ENCODE results near the gene SPOUT1. TPM values are rescaled to one million over a fixed set of nuclear protein-coding genes. Genes with fewer than 3 reads are reported as not detected.

The SPOUT1 gene, protein sequence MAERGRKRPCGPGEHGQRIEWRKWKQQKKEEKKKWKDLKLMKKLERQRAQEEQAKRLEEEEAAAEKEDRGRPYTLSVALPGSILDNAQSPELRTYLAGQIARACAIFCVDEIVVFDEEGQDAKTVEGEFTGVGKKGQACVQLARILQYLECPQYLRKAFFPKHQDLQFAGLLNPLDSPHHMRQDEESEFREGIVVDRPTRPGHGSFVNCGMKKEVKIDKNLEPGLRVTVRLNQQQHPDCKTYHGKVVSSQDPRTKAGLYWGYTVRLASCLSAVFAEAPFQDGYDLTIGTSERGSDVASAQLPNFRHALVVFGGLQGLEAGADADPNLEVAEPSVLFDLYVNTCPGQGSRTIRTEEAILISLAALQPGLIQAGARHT
- 23.5 to 47.1 TPM (median 42.2 TPM) in 5 replicates for total RNA-seq (2022; extraction: Qiagen RNA extraction; ENCODE audit: low read depth)

DNA sequence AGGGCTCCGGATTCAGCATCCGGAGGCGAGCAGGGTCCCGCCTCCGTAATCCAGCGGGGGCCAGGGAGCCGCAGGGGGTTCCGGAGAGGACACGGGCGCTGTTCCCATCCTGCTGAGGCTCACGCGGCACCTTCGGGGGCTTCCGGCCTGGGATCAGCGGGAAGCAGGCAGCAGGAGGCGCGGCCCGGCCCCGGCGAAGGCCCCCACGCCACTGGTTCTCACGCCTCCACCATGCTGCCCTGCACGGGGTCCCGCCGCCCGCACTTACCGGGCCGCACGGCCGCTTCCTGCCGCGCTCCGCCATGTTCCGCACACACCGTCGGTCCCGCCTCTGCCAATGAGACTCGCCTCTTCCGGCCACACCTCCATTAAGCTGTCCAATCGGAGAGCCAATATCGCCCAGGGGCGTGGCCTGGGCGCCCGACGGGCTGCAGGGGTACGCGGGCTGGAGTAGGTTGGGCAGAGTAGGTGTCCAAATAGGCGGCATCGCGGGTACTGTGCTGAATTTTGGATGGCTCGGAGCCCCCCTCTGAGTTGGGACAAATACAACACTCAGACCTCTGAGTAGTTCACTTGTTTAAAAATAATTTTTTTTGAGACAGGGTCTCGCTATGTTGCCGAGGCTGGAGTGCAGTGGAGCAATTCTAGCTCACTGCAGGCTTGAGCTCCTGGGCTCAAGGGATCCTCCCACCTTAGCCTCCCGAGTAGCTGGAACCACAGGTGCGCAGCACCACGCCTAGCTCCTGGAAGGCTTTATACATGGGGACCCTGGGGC lies at the start of gene SPOUT1:
SPOUT1 (minus strand) TSS at position 318 of the 775 bp plus-strand sequence; CDS start at position 304, 14 bp downstream.

DNA sequence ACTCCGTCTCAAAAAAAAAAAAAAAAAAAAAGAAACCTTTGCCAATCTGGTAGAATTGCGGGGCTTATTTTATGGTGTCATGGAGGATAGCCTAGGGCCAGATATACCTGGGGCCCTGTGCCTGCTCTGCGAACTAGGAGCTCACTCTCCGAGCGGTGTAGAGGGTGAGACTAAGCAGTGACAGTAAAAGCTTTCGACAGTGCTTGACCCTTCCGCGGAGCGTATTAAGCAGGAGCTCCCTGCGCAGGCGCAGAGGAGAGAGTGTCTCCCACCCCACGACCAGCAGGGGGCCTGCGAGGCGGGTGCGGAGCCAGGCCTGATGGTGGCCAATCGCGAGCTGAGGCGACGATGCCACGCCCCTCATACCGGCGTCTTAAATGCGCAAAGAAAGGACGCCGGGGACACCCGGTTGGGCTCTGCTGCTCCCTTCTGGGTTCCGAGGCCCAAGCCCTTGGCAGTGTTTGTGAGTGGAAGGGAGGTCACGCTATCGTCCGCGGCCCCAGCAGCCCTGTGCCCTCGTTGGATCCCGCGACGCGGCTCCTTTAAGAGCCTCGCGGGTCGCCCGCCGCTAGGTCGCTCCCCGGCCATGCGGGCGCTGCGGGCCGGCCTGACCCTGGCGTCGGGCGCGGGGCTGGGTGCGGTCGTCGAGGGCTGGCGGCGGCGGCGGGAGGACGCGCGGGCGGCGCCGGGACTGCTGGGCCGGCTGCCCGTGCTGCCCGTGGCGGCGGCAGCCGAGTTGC lies 11.3 kb downstream of the SPOUT1 start, which contains the start of gene ENDOG:
ENDOG (plus strand) TSS at position 402 of the 740 bp plus-strand sequence; CDS start at position 587, 185 bp downstream.

DNA sequence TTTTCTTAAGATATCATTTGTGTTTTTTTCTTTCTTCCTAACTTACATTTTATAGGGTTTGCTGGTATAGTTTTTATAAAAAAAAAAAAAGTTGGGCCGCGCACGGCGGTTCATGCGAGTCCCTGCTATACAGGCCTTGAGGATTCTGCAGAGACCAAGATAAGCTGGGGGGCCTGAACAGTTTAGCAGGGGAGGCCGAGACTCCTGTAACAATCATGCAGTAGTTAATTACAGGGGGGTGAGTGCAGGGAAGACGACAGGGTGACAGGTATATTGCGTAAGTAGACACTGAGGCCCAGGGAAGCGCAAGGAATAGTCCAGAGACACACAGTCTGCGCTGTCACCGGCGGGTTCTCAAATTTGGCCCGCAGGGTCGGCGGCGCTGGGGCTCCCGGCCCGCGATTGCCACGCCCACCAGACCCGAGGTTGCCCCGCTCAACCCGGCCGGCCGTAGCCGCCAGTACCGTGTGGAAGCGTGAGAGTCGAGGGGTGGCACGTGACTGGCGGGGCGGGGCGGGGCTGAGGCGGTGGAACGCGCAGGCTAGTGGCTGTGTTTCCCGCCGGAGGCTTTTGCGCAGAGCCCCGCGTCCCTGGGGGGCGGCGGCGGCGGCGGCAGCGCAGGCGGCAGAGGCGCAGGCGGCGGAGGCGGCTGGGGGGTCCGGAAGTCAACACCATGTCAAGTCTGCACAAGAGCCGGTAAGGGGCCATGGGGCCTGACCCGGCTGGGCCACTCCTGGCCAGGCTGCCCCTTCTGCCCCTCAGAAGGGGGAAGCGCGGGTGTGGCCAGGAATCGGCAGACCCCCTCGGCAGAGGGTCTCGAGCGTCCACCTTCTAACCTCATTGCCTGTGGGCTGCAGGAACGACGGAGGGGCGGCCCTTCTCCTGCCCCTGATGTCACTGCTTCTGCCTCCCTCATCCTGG lies 42.7 kb downstream of the SPOUT1 start, which contains the start of gene TBC1D13:
TBC1D13 (plus strand) TSS at position 573 of the 921 bp plus-strand sequence; CDS start at position 674, 101 bp downstream.

DNA sequence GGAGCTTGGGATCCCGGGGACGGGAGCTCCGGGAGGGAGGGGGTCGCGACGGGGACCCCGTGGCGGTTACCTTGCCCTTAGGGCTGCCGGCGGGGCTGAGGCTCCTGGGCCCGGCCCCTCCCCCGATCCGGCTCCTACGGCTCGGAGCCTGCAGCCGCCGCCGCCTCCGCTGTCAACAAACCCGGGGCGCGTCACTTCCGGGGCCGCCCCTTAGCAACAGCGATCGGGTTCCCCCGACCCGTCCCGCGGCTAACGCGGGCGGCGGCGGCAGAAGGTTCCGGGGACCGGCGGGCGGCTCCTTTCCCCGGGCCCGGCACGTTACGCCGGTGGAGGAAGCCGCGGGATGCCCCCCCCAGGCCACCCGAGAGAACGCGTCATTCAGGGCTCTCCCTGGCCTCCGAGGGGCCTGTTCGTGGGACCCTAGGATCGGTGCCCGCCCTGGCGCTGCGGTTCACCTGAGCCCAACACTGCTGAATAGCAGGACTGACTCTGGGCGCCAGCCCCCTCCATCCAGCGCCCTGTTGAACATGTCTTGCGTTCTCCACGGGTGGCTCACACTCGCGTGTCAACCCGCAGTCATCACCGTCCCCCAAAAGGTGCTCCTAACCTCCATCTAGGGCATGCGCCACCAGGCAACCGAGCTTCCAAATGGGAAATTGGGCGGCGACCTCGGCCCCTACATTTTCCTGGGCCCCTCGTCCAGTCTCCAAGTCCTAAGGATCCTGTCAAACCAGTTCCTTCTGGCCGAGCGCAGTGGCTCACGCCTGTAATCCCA lies 57.7 kb downstream of the SPOUT1 start, which contains the start of gene ZER1:
ZER1 (minus strand) TSS at position 183 of the 775 bp plus-strand sequence. CDS start 16,362 bp downstream, outside the sequence.

Other genes starting within 250 kb of the SPOUT1 start
- 91.4 to 140 TPM (median 134 TPM) in 5 replicates for gene DYNC2I2, start 172.9 kb downstream of the SPOUT1 start, total RNA-seq (2022; extraction: Qiagen RNA extraction; ENCODE audit: low read depth)
- 401 to 564 TPM (median 434 TPM) in 5 replicates for gene SET, start 140.6 kb downstream of the SPOUT1 start, total RNA-seq (2022; extraction: Qiagen RNA extraction; ENCODE audit: low read depth)
- gene PKN3, start 127.3 kb downstream of the SPOUT1 start, total RNA-seq (2022; extraction: Qiagen RNA extraction; ENCODE audit: low read depth), result 11.0 to 16.7 TPM (median 14.9 TPM) in 5 replicates
- gene ZDHHC12, start 105.7 kb downstream of the SPOUT1 start, total RNA-seq (2022; extraction: Qiagen RNA extraction; ENCODE audit: low read depth), result 55.5 to 94.9 TPM (median 86.5 TPM) in 5 replicates
- gene ZER1, start 57.9 kb downstream of the SPOUT1 start, total RNA-seq (2022; extraction: Qiagen RNA extraction; ENCODE audit: low read depth), result 12.0 to 16.3 TPM (median 15.4 TPM) in 5 replicates
- 18.0 to 21.8 TPM (median 20.2 TPM) in 5 replicates for gene TBC1D13, start 42.5 kb downstream of the SPOUT1 start, total RNA-seq (2022; extraction: Qiagen RNA extraction; ENCODE audit: low read depth)
- 14.5 to 32.2 TPM (median 27.6 TPM) in 5 replicates for gene ENDOG, start 11.3 kb downstream of the SPOUT1 start, total RNA-seq (2022; extraction: Qiagen RNA extraction; ENCODE audit: low read depth)
- 6.8 to 8.8 TPM (median 8.2 TPM) in 5 replicates for gene KYAT1, start 52.2 kb upstream of the SPOUT1 start, total RNA-seq (2022; extraction: Qiagen RNA extraction; ENCODE audit: low read depth)
- gene LRRC8A, start 52.3 kb upstream of the SPOUT1 start, total RNA-seq (2022; extraction: Qiagen RNA extraction; ENCODE audit: low read depth), result 34.3 to 48.3 TPM (median 44.8 TPM) in 5 replicates
- not detected in 5 replicates for gene PHYHD1, start 91.2 kb upstream of the SPOUT1 start, total RNA-seq (2022; extraction: Qiagen RNA extraction; ENCODE audit: low read depth)
- 27.4 to 35.9 TPM (median 35.3 TPM) in 5 replicates for gene DOLK, start 117.8 kb upstream of the SPOUT1 start, total RNA-seq (2022; extraction: Qiagen RNA extraction; ENCODE audit: low read depth)
- 36.0 to 42.3 TPM (median 38.6 TPM) in 5 replicates for gene NUP188, start 117.9 kb upstream of the SPOUT1 start, total RNA-seq (2022; extraction: Qiagen RNA extraction; ENCODE audit: low read depth)
- gene SH3GLB2, start 198.5 kb upstream of the SPOUT1 start, total RNA-seq (2022; extraction: Qiagen RNA extraction; ENCODE audit: low read depth), result 32.5 to 52.2 TPM (median 45.4 TPM) in 5 replicates
- 9.0 to 14.1 TPM (median 11.8 TPM) in 5 replicates for gene MIGA2, start 206.8 kb upstream of the SPOUT1 start, total RNA-seq (2022; extraction: Qiagen RNA extraction; ENCODE audit: low read depth)